CD4-positive, alpha-beta memory T cell (primary cell): ENCODE results near the gene SKAP1. TPM values are rescaled to one million over a fixed set of nuclear protein-coding genes. Genes with fewer than 3 reads are reported as not detected.
A peak's percentile ranks its signal among the peaks of the same experiment; 100 is the strongest.

Experiments
- CTCF ChIA-PET: fragments of 350-600 bp; sonication (Branson Sonifier 250); formaldehyde crosslinking; loops from one replicate; lab custom pipeline; 2021; ENCODE audit warnings: inconsistent platforms; ENCODE audit not compliant: partially characterized antibody; lab: Charles Lee
- POLR2A ChIA-PET: fragments of 350-600 bp; sonication (Branson Sonifier 250); formaldehyde crosslinking; loops from one replicate; lab custom pipeline; 2021; ENCODE audit not compliant: partially characterized antibody; lab: Charles Lee
- DNase-seq, 5 donors: peaks; one replicate each; pipeline versions ENCODE4 v3.0.0 to v3.0.0-alpha.2; 2020 to 2022; ENCODE audit warnings: mixed read lengths in 1 of 5
- H3K27ac ChIP-seq: one replicate; pipeline ENCODE4 v1.7.0; 2013; ENCODE audit warnings: low read depth, low read length
- H3K27me3 ChIP-seq: 2 replicates; pipeline ENCODE4 v1.7.0; 2013; ENCODE audit warnings: mild to moderate bottlenecking, low read length, moderate library complexity; ENCODE audit not compliant: insufficient read depth
- H3K36me3 ChIP-seq: 2 replicates; pipeline ENCODE4 v1.7.0; 2013; ENCODE audit warnings: mild to moderate bottlenecking, low read length, moderate library complexity; ENCODE audit not compliant: insufficient read depth
- H3K4me1 ChIP-seq: 2 replicates; pipeline ENCODE4 v1.7.0; 2013; ENCODE audit warnings: mild to moderate bottlenecking, low read length, moderate library complexity; ENCODE audit not compliant: insufficient read depth
- H3K4me3 ChIP-seq, 2 donors: one replicate each; pipeline ENCODE4 v1.7.0; 2013; ENCODE audit warnings: low read length in 2 of 2, mild to moderate bottlenecking in 1 of 2
- H3K9me3 ChIP-seq, 2 donors: one replicate each; pipeline ENCODE4 v1.7.0; 2013; ENCODE audit warnings: low read length in 2 of 2, control low read depth in 1 of 2; ENCODE audit not compliant: control insufficient read depth in 1 of 2
- H3K27ac Mint-ChIP-seq, 7 donors: one replicate each; pipeline ENCODE4 v1.8.0; 2020 to 2021; ENCODE audit warnings: mixed read lengths in 7 of 7, mild to moderate bottlenecking in 6 of 7, inconsistent platforms in 3 of 7, moderate library complexity in 3 of 7
- H3K27me3 Mint-ChIP-seq, 2 donors: one replicate each; pipeline ENCODE4 v1.8.0; 2020 to 2021; ENCODE audit warnings: mixed read lengths in 2 of 2
- H3K36me3 Mint-ChIP-seq, 2 donors: one replicate each; pipeline ENCODE4 v1.8.0; 2020 to 2021; ENCODE audit warnings: mixed read lengths in 2 of 2, inconsistent platforms in 1 of 2, mild to moderate bottlenecking in 1 of 2
- H3K4me1 Mint-ChIP-seq, 4 donors: one replicate each; pipeline ENCODE4 v1.8.0; 2020 to 2021; ENCODE audit warnings: mixed read lengths in 4 of 4, mild to moderate bottlenecking in 1 of 4
- H3K4me3 Mint-ChIP-seq, 8 donors: one replicate each; pipeline ENCODE4 v1.8.0; 2020 to 2021; ENCODE audit warnings: mixed read lengths in 8 of 8, mild to moderate bottlenecking in 7 of 8, moderate library complexity in 6 of 8, inconsistent platforms in 3 of 8
- H3K9me3 Mint-ChIP-seq, 8 donors: one replicate each; pipeline ENCODE4 v1.8.0; 2020 to 2021; ENCODE audit warnings: mixed read lengths in 8 of 8, mild to moderate bottlenecking in 5 of 8, inconsistent platforms in 3 of 8, moderate library complexity in 1 of 8
- intact Hi-C: fragments of 100-400 bp; cut with micrococcal nuclease; formaldehyde crosslinking; loops from one replicate; pipeline ENCODE4 v1.15.1; 2023
- polyA plus RNA-seq, 2 donors: library from polyadenylated mRNA; unstranded; fragments of 300-500 nt; fragmentation: Illumina TruSeq; gene quantifications; one replicate each; pipeline ENCODE4 v1.2.3, GENCODE V29; 2021
- total RNA-seq, 2 experiments: library from RNA; stranded (reverse); gene quantifications; one replicate each; pipeline ENCODE4 v1.2.3, GENCODE V29; 2021

Gene SKAP1
- total and polyA plus RNA-seq, 4 experiments from 2014 or later = 83.4 to 336 (median 165) TPM

GRCh38 chr17:48111937-48112241 is 318.1 kb downstream of the SKAP1 start:
- no peak for DNase-seq
- H3K4me1 Mint-ChIP-seq = peaks cover 35 to 57% (median 48%) of the 10 kb centered on the region in 4 donors
- peaks cover 0 to 3% (median 0%) of the 10 kb centered on the region in 8 donors for H3K9me3 Mint-ChIP-seq
- intact Hi-C loops = no loop called here
- peaks cover 55% of the 10 kb centered on the region for H3K4me1 ChIP-seq
- peak overlapping the region; percentile 44 for H3K27ac ChIP-seq
- no peaks in the 10 kb centered on the region for H3K9me3 ChIP-seq
- no peaks in the 10 kb centered on the region for H3K36me3 ChIP-seq
- no peak overlapping the region for H3K4me3 ChIP-seq
- peaks cover 0 to 20% of the 10 kb centered on the region in 2 donors for H3K36me3 Mint-ChIP-seq
- H3K4me3 Mint-ChIP-seq = peak overlapping the region in 2 of 8 donors; percentile 2 to 31
- ChIA-PET POLR2A (interaction anchor here (0.9 to 2.8 kb wide), 2 partner anchors 9 to 11 kb away, joined by 3 to 20 read pairs; partner anchors contain the start of gene CBX1), CTCF (interaction anchor here (0.7 to 3.2 kb wide), 8 partner anchors 11 to 507 kb away, joined by 4 to 14 read pairs (median 5); partner anchors contain the start of gene CBX1)
- no peaks in the 10 kb centered on the region for H3K27me3 ChIP-seq
- H3K27me3 Mint-ChIP-seq = no peaks in the 10 kb centered on the region
- H3K27ac Mint-ChIP-seq = peak overlapping the region in 6 of 7 donors; percentile 62 to 94 (median 87)

GRCh38 chr17:48110761-48111160 is 319.3 kb downstream of the SKAP1 start:
- Histone ChIP-seq H3K4me3 (no peak overlapping the region), H3K9me3 (no peaks in the 10 kb centered on the region), H3K27ac (no peak overlapping the region), H3K4me1 (peaks cover 55% of the 10 kb centered on the region), H3K36me3 (no peaks in the 10 kb centered on the region), H3K27me3 (no peaks in the 10 kb centered on the region)
- Mint-ChIP-seq H3K27ac (peak overlapping the region; percentile 59 to 86 (median 69)), H3K36me3 (peaks cover 0 to 20% of the 10 kb centered on the region in 2 donors), H3K27me3 (no peaks in the 10 kb centered on the region), H3K9me3 (peaks cover 0 to 6% (median 0%) of the 10 kb centered on the region in 8 donors), H3K4me1 (peaks cover 36 to 61% (median 50%) of the 10 kb centered on the region in 4 donors), H3K4me3 (peak overlapping the region in 2 of 8 donors; percentile 35 to 73)
- DNase-seq = no peak
- intact Hi-C loops = no loop called here
- CTCF ChIA-PET = interaction anchor here (3.2 kb wide), 1 partner anchor 31 kb away, joined by 14 read pairs; no protein-coding TSS in a partner anchor
- POLR2A ChIA-PET = interaction anchor here (2.8 kb wide), 1 partner anchor 10 kb away, joined by 20 read pairs; the partner anchor contains the start of gene CBX1

GRCh38 chr17:48107137-48108055 is 322.6 kb downstream of the SKAP1 start, which contains the start of gene SNX11:
SNX11 (plus strand) TSS chr17:48107766; CDS start chr17:48112044, 4,278 bp downstream.
- H3K4me1 ChIP-seq = peaks cover 47% of the 10 kb centered on the region
- no peaks in the 10 kb centered on the region for H3K27me3 ChIP-seq
- H3K9me3 Mint-ChIP-seq = peaks cover 0 to 6% (median 0%) of the 10 kb centered on the region in 8 donors
- no peaks in the 10 kb centered on the region for H3K27me3 Mint-ChIP-seq
- DNase-seq = peak; percentile 93 to 98 (median 95)
- H3K4me1 Mint-ChIP-seq = peaks cover 36 to 68% (median 51%) of the 10 kb centered on the region in 4 donors
- ChIA-PET POLR2A (interaction anchor here (0.6 to 3.2 kb wide), 13 partner anchors 9 to 802 kb away, joined by 3 to 23 read pairs (median 3); partner anchors contain the start of genes CDK5RAP3, NFE2L1, PNPO and SP2), CTCF (interaction anchor here (0.7 to 3.2 kb wide), 13 partner anchors 10 to 486 kb away, joined by 3 to 20 read pairs (median 3); partner anchors contain the start of gene HOXB5)
- H3K27ac Mint-ChIP-seq = peak within 1 kb of the TSS; percentile 82 to 96 (median 94)
- no peaks in the 10 kb centered on the region for H3K36me3 ChIP-seq
- peaks cover 0 to 14% of the 10 kb centered on the region in 2 donors for H3K36me3 Mint-ChIP-seq
- peak within 1 kb of the TSS; percentile 92 to 99 (median 97) for H3K4me3 Mint-ChIP-seq
- H3K27ac ChIP-seq = peak within 1 kb of the TSS; percentile 85
- peak within 1 kb of the TSS; percentile 83 to 98 for H3K4me3 ChIP-seq
- intact Hi-C loops = loop anchor here (1.0 to 10.0 kb wide), 3 partner anchors 59 to 337 kb away; partner anchors contain the start of genes NFE2L1 and SP2
- H3K9me3 ChIP-seq = no peaks in the 10 kb centered on the region

GRCh38 chr17:48106802-48107136 is 323.2 kb downstream of the SKAP1 start:
- ChIA-PET CTCF (interaction anchor here (1.2 to 3.2 kb wide), 7 partner anchors 9 to 160 kb away, joined by 3 to 20 read pairs (median 4); no protein-coding TSS in a partner anchor), POLR2A (interaction anchor here (0.8 to 3.2 kb wide), 6 partner anchors 9 to 211 kb away, joined by 3 to 23 read pairs (median 5); partner anchors contain the start of genes CDK5RAP3, NFE2L1 and SP2)
- Histone ChIP-seq H3K27ac (peak overlapping the region; percentile 85), H3K36me3 (no peaks in the 10 kb centered on the region), H3K9me3 (no peaks in the 10 kb centered on the region), H3K27me3 (no peaks in the 10 kb centered on the region), H3K4me3 (peak overlapping the region; percentile 83 to 98), H3K4me1 (peaks cover 40% of the 10 kb centered on the region)
- no peak for DNase-seq
- peaks cover 0 to 6% (median 0%) of the 10 kb centered on the region in 8 donors for H3K9me3 Mint-ChIP-seq
- H3K27ac Mint-ChIP-seq = peak overlapping the region; percentile 82 to 96 (median 94)
- H3K4me1 Mint-ChIP-seq = peaks cover 34 to 68% (median 51%) of the 10 kb centered on the region in 4 donors
- no peaks in the 10 kb centered on the region for H3K27me3 Mint-ChIP-seq
- peak overlapping the region; percentile 92 to 99 (median 97) for H3K4me3 Mint-ChIP-seq
- H3K36me3 Mint-ChIP-seq = peaks cover 0 to 14% of the 10 kb centered on the region in 2 donors
- intact Hi-C loops = loop anchor here (1.0 to 10.0 kb wide), 3 partner anchors 58 to 338 kb away; partner anchors contain the start of genes NFE2L1 and SP2

- H3K27ac ChIP-seq = no peak overlapping the region
- Mint-ChIP-seq H3K36me3 (peaks cover 0 to 18% of the 10 kb centered on the region in 2 donors), H3K4me3 (peak overlapping the region in 3 of 8 donors; percentile 3 to 23 (median 5)), H3K4me1 (peaks cover 29 to 68% (median 48%) of the 10 kb centered on the region in 4 donors), H3K9me3 (peaks cover 0 to 9% (median 0%) of the 10 kb centered on the region in 8 donors), H3K27ac (peak overlapping the region in 3 of 7 donors; percentile 17 to 86 (median 33)), H3K27me3 (no peaks in the 10 kb centered on the region)
- no peak for DNase-seq
- H3K4me1 ChIP-seq = peaks cover 31% of the 10 kb centered on the region
- intact Hi-C loops = loop anchor here (10.0 kb wide), 1 partner anchor 340 kb away; no protein-coding TSS in a partner anchor
- ChIA-PET POLR2A (interaction anchor here (1.0 kb wide), 1 partner anchor 57 kb away, joined by 3 read pairs; no protein-coding TSS in a partner anchor), CTCF (no interaction called here)
- H3K9me3 ChIP-seq = no peaks in the 10 kb centered on the region
- no peak overlapping the region for H3K4me3 ChIP-seq
- no peaks in the 10 kb centered on the region for H3K27me3 ChIP-seq
- H3K36me3 ChIP-seq = no peaks in the 10 kb centered on the region
Observed at GRCh38 chr17:48104440-48104839, 325.6 kb downstream of the SKAP1 start.

GRCh38 chr17:48102798-48103715 is 327.0 kb downstream of the SKAP1 start:
- intact Hi-C loops = loop anchor here (10.0 kb wide), 1 partner anchor 342 kb away; no protein-coding TSS in a partner anchor
- DNase-seq = peak in 3 of 5 donors; percentile 26 to 44 (median 30)
- peaks cover 0 to 18% of the 10 kb centered on the region in 2 donors for H3K36me3 Mint-ChIP-seq
- H3K9me3 Mint-ChIP-seq = peaks cover 0 to 9% (median 0%) of the 10 kb centered on the region in 8 donors
- peak overlapping the region; percentile 32 to 87 (median 56) for H3K4me3 Mint-ChIP-seq
- Histone ChIP-seq H3K27ac (no peak overlapping the region), H3K4me3 (no peak overlapping the region), H3K9me3 (no peaks in the 10 kb centered on the region), H3K36me3 (no peaks in the 10 kb centered on the region), H3K4me1 (peaks cover 20% of the 10 kb centered on the region), H3K27me3 (no peaks in the 10 kb centered on the region)
- peaks cover 25 to 59% (median 39%) of the 10 kb centered on the region in 4 donors for H3K4me1 Mint-ChIP-seq
- peak overlapping the region in 2 of 7 donors; percentile 35 to 88 for H3K27ac Mint-ChIP-seq
- POLR2A ChIA-PET = interaction anchor here (1.0 kb wide), 1 partner anchor 9 kb away, joined by 3 read pairs; no protein-coding TSS in a partner anchor
- no peaks in the 10 kb centered on the region for H3K27me3 Mint-ChIP-seq
- CTCF ChIA-PET = interaction anchor here (1.5 kb wide), 1 partner anchor 32 kb away, joined by 3 read pairs; no protein-coding TSS in a partner anchor
